ENCODE data around the gene MAP3K19.

MAP3K19 gene

GRCh38 chr2:134926231-134926931 lies 120.9 kb downstream of the MAP3K19 start:
- H3K4me3 ChIP-seq (ENCODE audit: low read depth, low read length): no peak overlapping the region
- no peak overlapping the region for H3K4me2 ChIP-seq (ENCODE audit: low read length)
- peaks cover 89% of the 10 kb centered on the region for H3K79me2 ChIP-seq
- no peak for TF ChIP-seq CTCF (IDR thresholded peaks at IDR 0.05)
- H3K4me1 ChIP-seq: peaks cover 21% of the 10 kb centered on the region
- no peaks in the 10 kb centered on the region for H3K36me3 ChIP-seq (ENCODE audit: control insufficient read depth, insufficient read depth, low read length)
- H3K9me3 ChIP-seq (ENCODE audit: control insufficient read depth, low read length): no peaks in the 10 kb centered on the region
- H2AFZ ChIP-seq: no peak overlapping the region
- H3K9ac ChIP-seq: no peak overlapping the region
- no peaks in the 10 kb centered on the region for H3K27me3 ChIP-seq (ENCODE audit: control insufficient read depth, insufficient read depth, low read length)
- H3K27ac ChIP-seq: no peak overlapping the region

GRCh38 chr2:134924912-134925311 lies 122.3 kb downstream of the MAP3K19 start:
- Histone ChIP-seq H3K36me3 (ENCODE audit: control insufficient read depth, insufficient read depth, low read length) (no peaks in the 10 kb centered on the region), H3K9ac (no peak overlapping the region), H3K4me1 (peaks cover 21% of the 10 kb centered on the region), H3K79me2 (peaks cover 87% of the 10 kb centered on the region), H3K9me3 (ENCODE audit: control insufficient read depth, low read length) (no peaks in the 10 kb centered on the region), H2AFZ (no peak overlapping the region), H3K4me2 (ENCODE audit: low read length) (no peak overlapping the region), H3K27me3 (ENCODE audit: control insufficient read depth, insufficient read depth, low read length) (no peaks in the 10 kb centered on the region), H3K4me3 (ENCODE audit: low read depth, low read length) (no peak overlapping the region), H3K27ac (no peak overlapping the region)
- TF ChIP-seq CTCF (IDR thresholded peaks at IDR 0.05): no peak

GRCh38 chr2:134919341-134920210 lies 127.7 kb downstream of the MAP3K19 start:
- peaks cover 17% of the 10 kb centered on the region for H3K4me1 ChIP-seq
- TF ChIP-seq CTCF (IDR thresholded peaks at IDR 0.05): no peak
- H3K36me3 ChIP-seq (ENCODE audit: control insufficient read depth, insufficient read depth, low read length): no peaks in the 10 kb centered on the region
- peak overlapping the region; percentile 86 for H3K9ac ChIP-seq
- H3K9me3 ChIP-seq (ENCODE audit: control insufficient read depth, low read length): no peaks in the 10 kb centered on the region
- H3K4me2 ChIP-seq (ENCODE audit: low read length): peak overlapping the region; percentile 79
- peak overlapping the region; percentile 93 for H3K4me3 ChIP-seq (ENCODE audit: low read depth, low read length)
- peak overlapping the region; percentile 91 for H2AFZ ChIP-seq
- H3K27ac ChIP-seq: peak overlapping the region; percentile 98
- H3K27me3 ChIP-seq (ENCODE audit: control insufficient read depth, insufficient read depth, low read length): no peaks in the 10 kb centered on the region
- peaks cover 46% of the 10 kb centered on the region for H3K79me2 ChIP-seq

- Histone ChIP-seq H3K4me3 (ENCODE audit: low read depth, low read length) (peak within 1 kb of the TSS; percentile 93), H3K79me2 (peaks cover 38% of the 10 kb centered on the region), H3K27me3 (ENCODE audit: control insufficient read depth, insufficient read depth, low read length) (no peaks in the 10 kb centered on the region), H3K9ac (peak within 1 kb of the TSS; percentile 86), H3K27ac (peak within 1 kb of the TSS; percentile 98), H3K36me3 (ENCODE audit: control insufficient read depth, insufficient read depth, low read length) (no peaks in the 10 kb centered on the region), H2AFZ (peak within 1 kb of the TSS; percentile 94), H3K9me3 (ENCODE audit: control insufficient read depth, low read length) (no peaks in the 10 kb centered on the region), H3K4me2 (ENCODE audit: low read length) (peak within 1 kb of the TSS; percentile 82), H3K4me1 (peaks cover 15% of the 10 kb centered on the region)
- TF ChIP-seq CTCF (IDR thresholded peaks at IDR 0.05): no peak
Measured at GRCh38 chr2:134918526-134919340, 128.5 kb downstream of the MAP3K19 start, which contains the start of gene CCNT2. CCNT2 (plus strand) TSS chr2:134918822; CDS start chr2:134918855, 33 bp downstream.
